Measurements from ENCODE around the gene OVOL3.

GRCh38 chr19:36113894-36114720 is 3.2 kb downstream of the OVOL3 start:
- TF ChIP-seq CTCF (IDR thresholded peaks at IDR 0.05), result no peak
- TF ChIP-seq POLR2AphosphoS5 (IDR thresholded peaks at IDR 0.05), result no peak
- no peak for TF ChIP-seq POLR2A (IDR thresholded peaks at IDR 0.05)
